KOPT-K1 (cell line): ENCODE measurements around the gene KLF6.

Experiments
- H3K27ac ChIP-seq: fragments of 200-600 bp; sonication (generic); 2 replicates; pipeline ENCODE4 v1.5.1; 2016; ENCODE audit warnings: antibody characterized with exemption, mild to moderate bottlenecking, low read depth, low read length; ENCODE audit not compliant: poor library complexity, severe bottlenecking
- H3K36me3 ChIP-seq: fragments of 200-600 bp; sonication (generic); 2 replicates; pipeline ENCODE4 v1.5.1; 2017; ENCODE audit warnings: antibody characterized with exemption, mild to moderate bottlenecking, low read length, moderate library complexity; ENCODE audit not compliant: insufficient read depth
- H3K9me3 ChIP-seq: fragments of 200-600 bp; sonication (generic); 2 replicates; pipeline ENCODE4 v1.5.1; 2017; ENCODE audit warnings: antibody characterized with exemption, low read length, mild to moderate bottlenecking; ENCODE audit not compliant: insufficient read depth, poor library complexity, severe bottlenecking

Gene KLF6

GRCh38 chr10:3727268-3727667 is 57.7 kb downstream of the KLF6 start:
- H3K9me3 ChIP-seq = no peaks in the 10 kb centered on the region
- no peak overlapping the region for H3K27ac ChIP-seq
- no peaks in the 10 kb centered on the region for H3K36me3 ChIP-seq
